Activated CD4-positive, alpha-beta memory T cell treated with anti-CD3 and anti-CD28 coated beads for 36 hours (primary cell): Measurements from ENCODE around the gene RAB26. TPM values are rescaled to one million over a fixed set of nuclear protein-coding genes. Genes with fewer than 3 reads are reported as not detected.
A peak's percentile ranks its signal among the peaks of the same experiment; 100 is the strongest.

Source experiments
- CTCF ChIA-PET: fragments of 350-600 bp; sonication (Branson Sonifier 250); formaldehyde crosslinking; loops from one replicate; lab custom pipeline; 2021; ENCODE audit warnings: antibody characterized with exemption, inconsistent platforms; lab: Charles Lee
- POLR2A ChIA-PET: fragments of 350-600 bp; sonication (Branson Sonifier 250); formaldehyde crosslinking; loops from one replicate; lab custom pipeline; 2021; ENCODE audit warnings: antibody characterized with exemption; lab: Charles Lee
- DNase-seq: peaks from one replicate; pipeline ENCODE4 v3.0.0-alpha.2; 2020
- H3K27ac Mint-ChIP-seq: one replicate; pipeline ENCODE4 v1.8.0; 2021; ENCODE audit warnings: mixed read lengths
- H3K27me3 Mint-ChIP-seq: one replicate; pipeline ENCODE4 v1.8.0; 2021; ENCODE audit warnings: mixed read lengths
- H3K36me3 Mint-ChIP-seq: one replicate; pipeline ENCODE4 v1.8.0; 2021; ENCODE audit warnings: mixed read lengths
- H3K4me1 Mint-ChIP-seq: one replicate; pipeline ENCODE4 v1.8.0; 2021; ENCODE audit warnings: low read depth, mixed read lengths
- H3K4me3 Mint-ChIP-seq: one replicate; pipeline ENCODE4 v1.8.0; 2021; ENCODE audit warnings: mild to moderate bottlenecking, mixed read lengths
- H3K9me3 Mint-ChIP-seq: one replicate; pipeline ENCODE4 v1.8.0; 2021; ENCODE audit warnings: mixed read lengths
- intact Hi-C: fragments of 100-400 bp; cut with micrococcal nuclease; formaldehyde crosslinking; loops from one replicate; pipeline ENCODE4 v1.15.1; 2023
- total RNA-seq, 2 experiments: library from RNA; stranded (reverse); gene quantifications; one replicate each; pipeline ENCODE4 v1.2.3, GENCODE V29; 2021

RAB26 gene
- total RNA-seq, 2 experiments from 2014 or later: 0.33 TPM; not detected in 1

DNA sequence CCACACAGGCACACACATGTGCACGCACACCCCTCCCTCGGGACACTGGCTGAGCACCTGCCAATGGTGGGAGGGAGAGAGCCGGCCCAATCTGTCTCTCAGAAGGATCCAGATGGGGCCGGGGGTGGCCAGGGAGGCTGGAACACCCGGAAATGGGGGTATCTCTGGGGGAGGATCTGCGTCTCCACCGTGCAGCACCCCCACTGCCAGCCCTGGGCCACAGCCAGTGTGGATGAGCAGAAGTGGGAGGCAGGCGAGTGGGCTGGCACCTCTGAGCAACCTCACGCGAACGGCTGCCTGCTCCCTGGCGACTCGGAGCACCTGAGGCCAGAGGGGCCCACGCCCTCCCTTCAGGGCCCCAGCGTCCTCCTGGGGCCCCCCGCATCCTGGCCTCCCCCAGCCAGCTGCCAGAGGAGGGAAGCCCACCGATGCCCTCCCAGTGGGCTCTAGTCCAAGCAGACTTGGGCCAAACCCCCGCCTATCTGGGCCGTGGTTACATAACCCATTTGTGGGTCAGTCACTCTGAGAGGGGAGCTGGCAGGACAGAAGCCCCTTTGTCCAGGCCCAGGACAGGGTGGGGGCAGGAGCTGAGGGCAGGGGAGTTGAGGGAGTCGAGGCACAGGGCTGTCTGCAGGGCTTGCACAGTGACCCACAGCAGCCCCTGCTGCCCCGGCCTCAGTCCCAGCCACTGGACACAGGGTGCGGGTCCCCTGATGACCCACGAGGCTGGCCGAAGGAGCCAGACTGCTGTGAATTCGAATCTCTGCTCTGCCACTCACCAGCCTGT is 42.4 kb downstream of the RAB26 start:
- H3K4me1 Mint-ChIP-seq: peaks cover 4% of the 10 kb centered on the region
- H3K9me3 Mint-ChIP-seq: no peaks in the 10 kb centered on the region
- CTCF ChIA-PET: no interaction called here
- no peak overlapping the region for H3K27ac Mint-ChIP-seq
- no peak overlapping the region for H3K4me3 Mint-ChIP-seq
- intact Hi-C loops: loop anchor here (10.0 kb wide), 1 partner anchor 314 kb away; no protein-coding TSS in a partner anchor
- H3K36me3 Mint-ChIP-seq: no peaks in the 10 kb centered on the region
- peaks cover 8% of the 10 kb centered on the region for H3K27me3 Mint-ChIP-seq
- POLR2A ChIA-PET: no interaction called here
- DNase-seq: no peak

DNA sequence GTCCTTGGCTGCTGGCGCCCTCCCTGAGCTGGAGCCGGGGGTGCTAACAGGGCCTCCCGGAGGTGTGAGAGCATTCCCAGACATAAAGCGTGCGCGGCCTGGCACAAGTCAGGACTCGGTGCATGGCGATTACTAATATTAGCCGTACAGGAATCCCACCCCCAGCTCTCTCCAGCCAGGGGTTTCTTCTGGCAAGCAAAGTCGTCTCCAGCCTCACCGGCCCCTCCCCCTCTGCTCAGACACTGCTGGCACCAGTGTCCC is 43.0 kb downstream of the RAB26 start:
- DNase-seq: no peak
- Mint-ChIP-seq H3K27me3 (peaks cover 8% of the 10 kb centered on the region), H3K36me3 (no peaks in the 10 kb centered on the region), H3K27ac (no peak overlapping the region), H3K4me3 (no peak overlapping the region), H3K4me1 (peaks cover 4% of the 10 kb centered on the region), H3K9me3 (no peaks in the 10 kb centered on the region)
- CTCF ChIA-PET: no interaction called here
- POLR2A ChIA-PET: no interaction called here
- intact Hi-C loops: loop anchor here (10.0 kb wide), 1 partner anchor 313 kb away; no protein-coding TSS in a partner anchor

DNA sequence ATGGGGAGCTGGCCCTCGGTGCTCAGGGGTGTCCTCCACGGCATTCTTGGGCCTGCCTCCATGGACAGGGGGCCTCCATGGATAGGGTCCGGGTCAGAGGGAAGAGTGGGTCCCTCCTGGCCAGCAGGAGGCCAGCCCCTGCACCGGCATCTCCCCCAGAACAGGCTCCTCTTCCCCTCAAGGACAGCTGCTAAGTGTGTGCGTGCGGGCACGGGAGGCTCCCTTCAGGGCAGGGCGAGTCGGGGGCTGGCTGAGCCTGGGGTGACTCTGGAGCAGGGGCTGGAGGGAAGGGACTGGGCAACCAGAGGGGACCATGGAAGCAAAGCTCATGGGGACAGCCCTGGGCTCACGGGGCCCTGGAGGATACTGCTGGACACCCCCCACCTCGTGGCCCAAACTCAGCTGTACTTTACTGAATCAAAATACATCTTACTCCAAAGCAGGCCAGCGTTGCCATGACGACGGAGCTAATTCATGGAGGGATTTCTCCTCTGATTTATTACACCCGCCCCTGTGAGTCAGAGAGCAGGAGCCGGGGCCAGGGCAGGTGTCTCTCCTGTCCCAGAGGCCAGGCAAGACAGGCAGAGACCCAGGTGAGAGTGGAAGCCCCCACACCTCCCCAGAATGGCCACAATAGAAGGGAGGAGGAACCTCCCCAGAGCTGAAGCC is 45.9 kb downstream of the RAB26 start:
- DNase-seq: no peak
- peaks cover 28% of the 10 kb centered on the region for H3K27me3 Mint-ChIP-seq
- no peaks in the 10 kb centered on the region for H3K9me3 Mint-ChIP-seq
- CTCF ChIA-PET: interaction anchor here (0.6 to 3.9 kb wide), 16 partner anchors 9 to 319 kb away, joined by 3 to 31 read pairs (median 4); partner anchors contain the start of genes ABCA3, CCNF, E4F1 and ECI1
- no peaks in the 10 kb centered on the region for H3K36me3 Mint-ChIP-seq
- H3K4me3 Mint-ChIP-seq: no peak overlapping the region
- H3K27ac Mint-ChIP-seq: no peak overlapping the region
- peaks cover 4% of the 10 kb centered on the region for H3K4me1 Mint-ChIP-seq
- intact Hi-C loops: loop anchor here (10.0 kb wide), 1 partner anchor 311 kb away; no protein-coding TSS in a partner anchor
- POLR2A ChIA-PET: interaction anchor here (1.4 to 1.5 kb wide), 2 partner anchors 20 to 58 kb away, joined by 4 to 6 read pairs; partner anchors contain the start of genes ECI1 and PGP

DNA sequence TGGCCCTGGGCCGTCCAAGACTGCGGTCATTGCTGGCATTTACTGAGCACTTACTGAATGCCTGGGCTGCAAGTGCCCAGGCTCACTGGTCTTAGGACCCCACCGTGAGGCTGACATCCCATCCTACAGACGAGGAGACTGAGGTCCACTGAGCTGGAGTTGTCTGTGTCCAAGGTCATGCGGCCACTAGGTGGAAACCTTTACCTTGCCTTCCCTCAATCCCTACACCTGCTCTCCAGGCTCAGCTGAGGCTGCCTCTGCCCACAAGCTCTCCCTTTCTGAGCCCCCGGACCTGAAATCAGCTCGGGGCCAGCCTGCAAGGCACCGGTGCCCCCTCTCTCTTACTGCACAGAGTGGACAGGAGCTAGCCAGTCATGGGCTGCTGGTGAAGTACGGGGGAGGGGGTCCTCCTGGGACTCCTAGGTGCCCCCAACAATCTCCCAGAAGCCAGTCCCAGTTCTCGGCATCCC is 46.5 kb downstream of the RAB26 start:
- no peak overlapping the region for H3K4me3 Mint-ChIP-seq
- H3K36me3 Mint-ChIP-seq: no peaks in the 10 kb centered on the region
- H3K27me3 Mint-ChIP-seq: peaks cover 28% of the 10 kb centered on the region
- intact Hi-C loops: loop anchor here (10.0 kb wide), 1 partner anchor 310 kb away; no protein-coding TSS in a partner anchor
- DNase-seq: peak; percentile 67
- no peak overlapping the region for H3K27ac Mint-ChIP-seq
- ChIA-PET POLR2A (interaction anchor here (1.4 to 1.5 kb wide), 2 partner anchors 20 to 57 kb away, joined by 4 to 6 read pairs; partner anchors contain the start of genes ECI1 and PGP), CTCF (interaction anchor here (0.6 to 3.9 kb wide), 16 partner anchors 8 to 318 kb away, joined by 3 to 31 read pairs (median 4); partner anchors contain the start of genes ABCA3, CCNF, E4F1 and ECI1)
- H3K4me1 Mint-ChIP-seq: peaks cover 4% of the 10 kb centered on the region
- H3K9me3 Mint-ChIP-seq: no peaks in the 10 kb centered on the region

DNA sequence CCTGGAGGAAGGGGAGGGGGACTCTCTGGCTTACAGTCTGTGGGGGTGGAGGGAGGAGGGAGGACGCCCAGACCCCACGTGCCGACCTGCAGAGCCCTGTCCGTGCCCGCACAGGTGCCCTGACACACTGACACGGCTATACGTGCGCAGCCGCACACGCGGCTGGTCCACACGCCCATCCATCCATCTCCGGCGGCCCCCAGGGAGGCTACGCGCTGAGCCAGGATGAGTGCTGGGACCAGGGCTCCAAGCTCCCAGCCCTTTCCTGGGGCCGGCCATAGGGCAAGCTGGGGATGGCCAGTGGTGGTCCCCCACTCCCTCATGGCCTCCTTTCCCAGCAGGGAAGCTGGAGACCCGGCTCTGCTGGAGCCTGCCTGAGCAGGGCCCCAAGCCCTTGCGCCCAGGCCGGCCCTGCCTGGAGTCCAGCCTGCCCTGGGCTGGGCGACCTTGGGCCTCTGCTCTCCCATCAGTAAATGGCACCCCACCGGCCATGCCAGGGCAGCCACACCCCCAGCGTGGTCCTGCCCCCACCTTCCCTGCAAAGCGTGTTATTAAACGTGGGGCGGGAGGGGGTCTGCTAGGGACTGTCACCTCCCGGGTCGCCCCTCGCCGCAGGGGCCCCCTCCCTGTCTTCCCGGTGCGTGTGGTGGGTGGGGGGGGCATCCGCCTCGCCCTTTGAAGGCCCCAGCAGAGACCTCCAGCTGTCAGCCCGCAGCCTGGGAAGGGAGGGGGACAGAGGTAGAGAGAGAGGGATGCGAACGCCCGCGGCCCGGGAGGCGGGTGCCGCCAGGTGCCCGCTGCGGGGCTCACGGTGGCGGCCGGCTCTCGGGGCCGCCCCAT is 47.1 kb downstream of the RAB26 start:
- DNase-seq: no peak
- H3K9me3 Mint-ChIP-seq: no peaks in the 10 kb centered on the region
- no peak overlapping the region for H3K4me3 Mint-ChIP-seq
- no peak overlapping the region for H3K27ac Mint-ChIP-seq
- CTCF ChIA-PET: interaction anchor here (1.1 to 3.9 kb wide), 11 partner anchors 8 to 318 kb away, joined by 3 to 31 read pairs (median 7); partner anchors contain the start of genes ABCA3, CCNF, E4F1 and ECI1
- H3K4me1 Mint-ChIP-seq: peaks cover 4% of the 10 kb centered on the region
- POLR2A ChIA-PET: interaction anchor here (1.4 to 1.5 kb wide), 2 partner anchors 19 to 56 kb away, joined by 4 to 6 read pairs; partner anchors contain the start of genes ECI1 and PGP
- no peaks in the 10 kb centered on the region for H3K36me3 Mint-ChIP-seq
- peaks cover 29% of the 10 kb centered on the region for H3K27me3 Mint-ChIP-seq
- intact Hi-C loops: loop anchor here (10.0 kb wide), 1 partner anchor 309 kb away; no protein-coding TSS in a partner anchor

DNA sequence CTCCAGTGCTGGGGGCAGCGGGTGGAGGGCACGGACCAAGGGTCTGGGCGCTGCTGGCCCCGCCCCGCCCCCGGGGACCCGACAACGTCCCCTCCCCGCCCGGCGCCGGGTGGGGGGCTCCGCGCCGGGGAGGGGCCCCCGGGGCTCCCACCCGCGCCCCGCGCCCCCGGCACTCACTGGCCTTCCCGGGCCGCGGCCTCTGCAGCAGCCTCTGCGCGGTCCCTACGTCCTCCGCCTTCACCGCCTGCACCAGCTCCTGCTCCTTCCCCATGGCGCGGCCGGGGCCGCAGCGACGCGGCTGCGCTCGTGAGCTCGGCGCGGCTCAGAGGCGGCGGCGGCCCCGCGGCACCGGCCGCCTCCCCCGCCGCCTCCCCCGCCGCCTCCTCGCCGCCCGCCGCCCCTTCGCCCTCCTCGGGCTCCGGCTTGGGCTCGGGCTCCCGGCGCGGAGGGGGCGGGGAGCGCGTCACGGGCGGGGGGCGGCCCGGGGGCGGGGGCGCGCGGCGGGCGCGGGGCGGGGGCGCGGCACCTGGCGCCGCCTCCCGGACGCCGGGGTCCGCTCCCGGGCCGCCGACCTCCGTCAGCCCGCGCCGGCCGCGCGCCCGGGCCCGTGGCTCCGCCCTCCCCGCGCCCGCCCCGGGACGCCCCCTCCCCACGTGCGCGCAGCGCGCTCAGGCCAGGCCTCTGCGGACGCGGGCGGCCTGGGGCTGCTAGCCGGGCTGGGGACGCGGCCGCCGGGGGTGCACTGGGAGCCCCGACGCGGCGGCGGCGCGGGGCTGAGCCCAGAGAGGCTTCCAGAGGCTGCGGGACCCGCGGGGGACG is 47.9 kb downstream of the RAB26 start, which contains the start of gene CASKIN1:
Gene CASKIN1, minus strand, starts transcription at position 444 of the 819 bp plus-strand sequence. Its CDS starts 173 bp downstream, at position 271.
- ChIA-PET POLR2A (no interaction called here), CTCF (interaction anchor here (3.9 kb wide), 1 partner anchor 56 kb away, joined by 31 read pairs; the partner anchor contains the start of gene ECI1)
- Mint-ChIP-seq H3K36me3 (no peaks in the 10 kb centered on the region), H3K27me3 (peaks cover 29% of the 10 kb centered on the region), H3K9me3 (no peaks in the 10 kb centered on the region), H3K4me1 (peaks cover 4% of the 10 kb centered on the region), H3K4me3 (peak within 1 kb of the TSS; percentile 41), H3K27ac (no peak within 1 kb of the TSS)
- intact Hi-C loops: loop anchor here (10.0 kb wide), 1 partner anchor 308 kb away; no protein-coding TSS in a partner anchor
- no peak for DNase-seq

DNA sequence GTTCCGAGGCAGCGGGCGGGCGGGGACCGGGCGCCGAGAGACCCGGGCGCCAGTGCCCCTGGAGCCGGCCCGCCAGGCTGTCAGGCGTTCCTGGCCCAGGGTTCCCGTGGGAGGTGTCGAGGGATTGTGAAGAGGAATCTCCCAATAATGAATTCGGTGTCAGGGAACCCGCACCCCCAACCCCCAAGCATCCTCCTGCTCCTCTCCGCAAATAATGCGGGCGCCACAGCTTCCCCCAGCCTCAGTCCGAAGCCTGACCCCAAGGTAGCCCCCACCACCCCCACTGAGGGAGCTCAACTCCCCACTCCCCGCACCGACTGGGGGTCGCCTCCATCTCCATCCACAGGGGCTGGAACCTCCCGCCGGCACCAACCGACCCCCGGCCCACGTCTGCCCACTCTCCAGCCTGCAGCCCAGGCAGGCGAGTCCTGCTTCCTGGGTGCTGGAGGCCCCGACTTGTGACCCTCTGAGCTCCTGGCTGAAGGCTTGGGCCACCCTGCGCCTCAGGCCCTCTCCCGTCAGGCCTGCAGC is 48.6 kb downstream of the RAB26 start:
- Mint-ChIP-seq H3K9me3 (no peaks in the 10 kb centered on the region), H3K4me1 (peaks cover 4% of the 10 kb centered on the region), H3K27me3 (peaks cover 29% of the 10 kb centered on the region), H3K4me3 (peak overlapping the region; percentile 41), H3K27ac (no peak overlapping the region), H3K36me3 (no peaks in the 10 kb centered on the region)
- POLR2A ChIA-PET: no interaction called here
- intact Hi-C loops: loop anchor here (10.0 kb wide), 1 partner anchor 308 kb away; no protein-coding TSS in a partner anchor
- no peak for DNase-seq
- CTCF ChIA-PET: interaction anchor here (3.9 kb wide), 1 partner anchor 55 kb away, joined by 31 read pairs; the partner anchor contains the start of gene ECI1

DNA sequence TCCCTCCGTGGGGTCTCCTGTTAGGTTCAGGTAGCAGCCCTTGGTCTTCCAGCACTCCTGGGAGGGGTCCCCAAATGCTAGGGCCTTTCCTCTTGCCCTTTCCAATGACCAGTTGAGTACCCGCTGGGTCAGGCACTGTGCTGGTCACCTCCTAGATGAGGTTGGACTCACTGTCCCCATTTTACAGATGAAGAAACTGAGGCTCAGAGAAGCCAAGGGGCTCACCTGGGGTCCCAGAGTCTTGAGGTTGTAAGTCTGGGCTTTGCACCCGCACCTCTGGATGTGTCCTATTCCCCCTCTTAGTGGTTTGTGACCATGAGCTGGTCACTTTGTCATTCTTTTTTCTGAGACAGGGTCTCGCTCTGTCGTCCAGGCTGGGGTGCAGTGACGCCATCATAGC is 49.3 kb downstream of the RAB26 start:
- H3K9me3 Mint-ChIP-seq: no peaks in the 10 kb centered on the region
- peaks cover 29% of the 10 kb centered on the region for H3K27me3 Mint-ChIP-seq
- ChIA-PET CTCF (no interaction called here), POLR2A (no interaction called here)
- DNase-seq: no peak
- peaks cover 4% of the 10 kb centered on the region for H3K4me1 Mint-ChIP-seq
- no peaks in the 10 kb centered on the region for H3K36me3 Mint-ChIP-seq
- no peak overlapping the region for H3K27ac Mint-ChIP-seq
- intact Hi-C loops: loop anchor here (10.0 kb wide), 1 partner anchor 307 kb away; no protein-coding TSS in a partner anchor
- H3K4me3 Mint-ChIP-seq: no peak overlapping the region

DNA sequence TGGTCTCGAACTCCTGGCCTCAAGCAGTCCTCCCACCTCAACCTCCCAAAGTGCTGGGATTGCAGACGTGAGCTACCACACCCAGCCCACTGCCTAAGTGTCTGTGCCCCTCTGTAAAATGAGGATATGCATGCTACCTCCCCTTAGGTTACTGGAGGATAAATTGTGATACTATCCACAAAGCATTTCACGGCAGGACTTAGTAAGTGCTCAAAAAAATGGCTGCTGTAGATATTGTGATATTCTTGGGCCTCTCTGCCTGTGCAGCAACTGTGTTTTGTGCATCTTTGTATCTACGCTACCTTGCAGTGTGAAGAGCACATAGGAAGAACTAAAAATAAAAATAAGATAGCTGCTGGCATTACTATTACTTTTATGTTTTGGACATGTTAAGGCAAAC is 49.9 kb downstream of the RAB26 start:
- Mint-ChIP-seq H3K4me3 (no peak overlapping the region), H3K36me3 (no peaks in the 10 kb centered on the region), H3K4me1 (peaks cover 4% of the 10 kb centered on the region), H3K9me3 (no peaks in the 10 kb centered on the region), H3K27ac (no peak overlapping the region), H3K27me3 (peaks cover 29% of the 10 kb centered on the region)
- intact Hi-C loops: loop anchor here (10.0 kb wide), 1 partner anchor 307 kb away; no protein-coding TSS in a partner anchor
- CTCF ChIA-PET: no interaction called here
- POLR2A ChIA-PET: no interaction called here
- no peak for DNase-seq

DNA sequence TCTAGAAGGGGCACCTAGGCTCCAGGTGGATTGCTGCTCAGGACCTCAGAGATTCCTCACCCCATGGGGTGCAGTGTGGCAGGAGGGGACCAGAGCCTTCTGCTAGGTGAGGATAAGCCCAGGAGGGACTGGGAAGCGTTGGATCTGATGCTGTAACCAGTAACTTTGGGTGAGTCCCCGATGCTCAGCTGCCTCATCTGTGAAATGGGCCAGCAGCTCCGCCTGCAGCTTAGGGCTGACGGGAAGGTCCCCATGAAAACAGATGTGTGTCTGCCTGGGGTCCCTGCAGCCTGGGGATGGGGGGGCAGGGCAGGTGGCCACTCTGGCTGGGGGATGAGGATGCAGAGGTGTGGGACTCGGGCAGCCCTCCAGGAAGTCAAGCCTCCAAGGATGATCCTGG is 50.7 kb downstream of the RAB26 start:
- no peak for DNase-seq
- Mint-ChIP-seq H3K9me3 (no peaks in the 10 kb centered on the region), H3K27ac (no peak overlapping the region), H3K4me3 (no peak overlapping the region), H3K36me3 (no peaks in the 10 kb centered on the region), H3K4me1 (peaks cover 7% of the 10 kb centered on the region), H3K27me3 (peaks cover 29% of the 10 kb centered on the region)
- CTCF ChIA-PET: no interaction called here
- POLR2A ChIA-PET: no interaction called here
- intact Hi-C loops: loop anchor here (10.0 kb wide), 1 partner anchor 306 kb away; no protein-coding TSS in a partner anchor
